Measurements from ENCODE around the gene NOTCH2. TPM values are rescaled to one million over a fixed set of nuclear protein-coding genes. Genes with fewer than 3 reads are reported as not detected.
A peak's percentile ranks its signal among the peaks of the same experiment; 100 is the strongest.

The NOTCH2 gene
- total and polyA plus RNA-seq, 9 of the 15 experiments (the other 6 are each of a cell fraction or from before 2014, with no cell fraction given): 0.04 to 1.2 (median 0.28) TPM; not detected in 1

- TF ChIP-seq BACH1 (tag; IDR thresholded peaks at IDR 0.05) (no peak), ATF7 (IDR thresholded peaks at IDR 0.05) (no peak), NFIC (IDR thresholded peaks at IDR 0.05) (no peak), YY1 (IDR thresholded peaks at IDR 0.05; ENCODE audit: borderline replicate concordance in 1 of 3, control insufficient read depth in 1 of 3, extremely low read depth in 1 of 3, insufficient read depth in 3 of 3, insufficient read length in 1 of 3, insufficient replicate concordance in 2 of 3, low read depth in 1 of 3, low read length in 2 of 3) (peak in 1 of 3 experiments; percentile 66), THAP7 (CRISPR knock-in tag; IDR thresholded peaks at IDR 0.05) (no peak), HIVEP1 (CRISPR knock-in tag; IDR thresholded peaks at IDR 0.05) (no peak), ZNF316 (IDR thresholded peaks at IDR 0.05) (no peak), E4F1 (CRISPR knock-in tag; IDR thresholded peaks at IDR 0.05; ENCODE audit: borderline replicate concordance) (no peak), TRIM24 (IDR thresholded peaks at IDR 0.05) (no peak), COPS2 (conservative IDR thresholded peaks at IDR 0.05) (no peak), USF1 (CRISPR knock-in tag; IDR thresholded peaks at IDR 0.05) (no peak), ZNF592 (IDR thresholded peaks at IDR 0.05) (no peak), NFRKB (IDR thresholded peaks at IDR 0.05; ENCODE audit: low read depth) (no peak), HMG20A (CRISPR knock-in tag; conservative IDR thresholded peaks at IDR 0.05) (no peak)
- TF ChIP-seq, protein P1, sequence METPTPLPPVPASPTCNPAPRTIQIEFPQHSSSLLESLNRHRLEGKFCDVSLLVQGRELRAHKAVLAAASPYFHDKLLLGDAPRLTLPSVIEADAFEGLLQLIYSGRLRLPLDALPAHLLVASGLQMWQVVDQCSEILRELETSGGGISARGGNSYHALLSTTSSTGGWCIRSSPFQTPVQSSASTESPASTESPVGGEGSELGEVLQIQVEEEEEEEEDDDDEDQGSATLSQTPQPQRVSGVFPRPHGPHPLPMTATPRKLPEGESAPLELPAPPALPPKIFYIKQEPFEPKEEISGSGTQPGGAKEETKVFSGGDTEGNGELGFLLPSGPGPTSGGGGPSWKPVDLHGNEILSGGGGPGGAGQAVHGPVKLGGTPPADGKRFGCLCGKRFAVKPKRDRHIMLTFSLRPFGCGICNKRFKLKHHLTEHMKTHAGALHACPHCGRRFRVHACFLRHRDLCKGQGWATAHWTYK (CRISPR knock-in tag; IDR thresholded peaks at IDR 0.05): no peak
These were observed 120.9 kb downstream of the NOTCH2 start (continued) for GRCh38 chr1:119948342-119949214.

Data from K562 (cell line).